ENCODE measurements around the gene AGBL5. TPM values are rescaled to one million over a fixed set of nuclear protein-coding genes. Genes with fewer than 3 reads are reported as not detected.

The AGBL5 gene
- total and polyA plus RNA-seq, 9 of the 15 experiments (the other 6 are each of a cell fraction or from before 2014, with no cell fraction given): 3.3 to 52.7 (median 26.2) TPM

GRCh38 chr2:27071990-27072830, 20.7 kb downstream of the AGBL5 start (continued):
- TF ChIP-seq COPS2 (conservative IDR thresholded peaks at IDR 0.05) (no peak), ARID2 (IDR thresholded peaks at IDR 0.05) (no peak), EGR1 (conservative IDR thresholded peaks at IDR 0.05) (peak; percentile 37), ZNF121 (CRISPR knock-in tag; conservative IDR thresholded peaks at IDR 0.05) (0 out of 2 replicates have a peak, but pooled peaks have one; percentile 6), FOXM1 (IDR thresholded peaks at IDR 0.05; ENCODE audit: low read depth) (no peak), FOXM1 (CRISPR knock-in tag; IDR thresholded peaks at IDR 0.05; ENCODE audit: low read depth) (no peak), PRMT5 (CRISPR knock-in tag; IDR thresholded peaks at IDR 0.05) (no peak), SIN3B (IDR thresholded peaks at IDR 0.05; ENCODE audit: low read depth) (no peak), DPF2 (IDR thresholded peaks at IDR 0.05) (peak; percentile 19; the same call in 1 of the 2 replicates), RAD51 (IDR thresholded peaks at IDR 0.05; ENCODE audit: borderline replicate concordance, low read depth) (no peak), PHB (CRISPR knock-in tag; IDR thresholded peaks at IDR 0.05) (no peak), HNRNPL (IDR thresholded peaks at IDR 0.05; ENCODE audit: low read depth, low read length) (no peak), NCOR1 (IDR thresholded peaks at IDR 0.05) (no peak), MEIS2 (IDR thresholded peaks at IDR 0.05; ENCODE audit: partially characterized antibody) (no peak), ZBED1 (IDR thresholded peaks at IDR 0.05) (no peak), SUPT5H (IDR thresholded peaks at IDR 0.05) (no peak), ZNF79 (CRISPR knock-in tag; IDR thresholded peaks at IDR 0.05; ENCODE audit: low read depth) (no peak)
- TF ChIP-seq, protein P1, sequence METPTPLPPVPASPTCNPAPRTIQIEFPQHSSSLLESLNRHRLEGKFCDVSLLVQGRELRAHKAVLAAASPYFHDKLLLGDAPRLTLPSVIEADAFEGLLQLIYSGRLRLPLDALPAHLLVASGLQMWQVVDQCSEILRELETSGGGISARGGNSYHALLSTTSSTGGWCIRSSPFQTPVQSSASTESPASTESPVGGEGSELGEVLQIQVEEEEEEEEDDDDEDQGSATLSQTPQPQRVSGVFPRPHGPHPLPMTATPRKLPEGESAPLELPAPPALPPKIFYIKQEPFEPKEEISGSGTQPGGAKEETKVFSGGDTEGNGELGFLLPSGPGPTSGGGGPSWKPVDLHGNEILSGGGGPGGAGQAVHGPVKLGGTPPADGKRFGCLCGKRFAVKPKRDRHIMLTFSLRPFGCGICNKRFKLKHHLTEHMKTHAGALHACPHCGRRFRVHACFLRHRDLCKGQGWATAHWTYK (CRISPR knock-in tag; IDR thresholded peaks at IDR 0.05): peak; percentile 11; the same call in 1 of the 2 replicates
- TF ChIP-seq, protein P2, sequence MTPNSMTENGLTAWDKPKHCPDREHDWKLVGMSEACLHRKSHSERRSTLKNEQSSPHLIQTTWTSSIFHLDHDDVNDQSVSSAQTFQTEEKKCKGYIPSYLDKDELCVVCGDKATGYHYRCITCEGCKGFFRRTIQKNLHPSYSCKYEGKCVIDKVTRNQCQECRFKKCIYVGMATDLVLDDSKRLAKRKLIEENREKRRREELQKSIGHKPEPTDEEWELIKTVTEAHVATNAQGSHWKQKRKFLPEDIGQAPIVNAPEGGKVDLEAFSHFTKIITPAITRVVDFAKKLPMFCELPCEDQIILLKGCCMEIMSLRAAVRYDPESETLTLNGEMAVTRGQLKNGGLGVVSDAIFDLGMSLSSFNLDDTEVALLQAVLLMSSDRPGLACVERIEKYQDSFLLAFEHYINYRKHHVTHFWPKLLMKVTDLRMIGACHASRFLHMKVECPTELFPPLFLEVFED (CRISPR knock-in tag; conservative IDR thresholded peaks at IDR 0.05): no peak
- TF ChIP-seq, protein P3, sequence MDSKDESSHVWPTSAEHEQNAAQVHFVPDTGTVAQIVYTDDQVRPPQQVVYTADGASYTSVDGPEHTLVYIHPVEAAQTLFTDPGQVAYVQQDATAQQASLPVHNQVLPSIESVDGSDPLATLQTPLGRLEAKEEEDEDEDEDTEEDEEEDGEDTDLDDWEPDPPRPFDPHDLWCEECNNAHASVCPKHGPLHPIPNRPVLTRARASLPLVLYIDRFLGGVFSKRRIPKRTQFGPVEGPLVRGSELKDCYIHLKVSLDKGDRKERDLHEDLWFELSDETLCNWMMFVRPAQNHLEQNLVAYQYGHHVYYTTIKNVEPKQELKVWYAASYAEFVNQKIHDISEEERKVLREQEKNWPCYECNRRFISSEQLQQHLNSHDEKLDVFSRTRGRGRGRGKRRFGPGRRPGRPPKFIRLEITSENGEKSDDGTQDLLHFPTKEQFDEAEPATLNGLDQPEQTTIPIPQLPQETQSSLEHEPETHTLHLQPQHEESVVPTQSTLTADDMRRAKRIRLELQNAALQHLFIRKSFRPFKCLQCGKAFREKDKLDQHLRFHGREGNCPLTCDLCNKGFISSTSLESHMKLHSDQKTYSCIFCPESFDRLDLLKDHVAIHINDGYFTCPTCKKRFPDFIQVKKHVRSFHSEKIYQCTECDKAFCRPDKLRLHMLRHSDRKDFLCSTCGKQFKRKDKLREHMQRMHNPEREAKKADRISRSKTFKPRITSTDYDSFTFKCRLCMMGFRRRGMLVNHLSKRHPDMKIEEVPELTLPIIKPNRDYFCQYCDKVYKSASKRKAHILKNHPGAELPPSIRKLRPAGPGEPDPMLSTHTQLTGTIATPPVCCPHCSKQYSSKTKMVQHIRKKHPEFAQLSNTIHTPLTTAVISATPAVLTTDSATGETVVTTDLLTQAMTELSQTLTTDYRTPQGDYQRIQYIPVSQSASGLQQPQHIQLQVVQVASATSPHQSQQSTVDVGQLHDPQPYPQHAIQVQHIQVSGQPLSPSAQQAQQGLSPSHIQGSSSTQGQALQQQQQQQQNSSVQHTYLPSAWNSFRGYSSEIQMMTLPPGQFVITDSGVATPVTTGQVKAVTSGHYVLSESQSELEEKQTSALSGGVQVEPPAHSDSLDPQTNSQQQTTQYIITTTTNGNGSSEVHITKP (IDR thresholded peaks at IDR 0.05; ENCODE audit: partially characterized antibody): no peak
- TF ChIP-seq, protein P4, sequence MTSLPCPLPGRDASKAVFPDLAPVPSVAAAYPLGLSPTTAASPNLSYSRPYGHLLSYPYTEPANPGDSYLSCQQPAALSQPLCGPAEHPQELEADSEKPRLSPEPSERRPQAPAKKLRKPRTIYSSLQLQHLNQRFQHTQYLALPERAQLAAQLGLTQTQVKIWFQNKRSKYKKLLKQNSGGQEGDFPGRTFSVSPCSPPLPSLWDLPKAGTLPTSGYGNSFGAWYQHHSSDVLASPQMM (CRISPR knock-in tag; IDR thresholded peaks at IDR 0.05): no peak
- TF ChIP-seq, protein P5, sequence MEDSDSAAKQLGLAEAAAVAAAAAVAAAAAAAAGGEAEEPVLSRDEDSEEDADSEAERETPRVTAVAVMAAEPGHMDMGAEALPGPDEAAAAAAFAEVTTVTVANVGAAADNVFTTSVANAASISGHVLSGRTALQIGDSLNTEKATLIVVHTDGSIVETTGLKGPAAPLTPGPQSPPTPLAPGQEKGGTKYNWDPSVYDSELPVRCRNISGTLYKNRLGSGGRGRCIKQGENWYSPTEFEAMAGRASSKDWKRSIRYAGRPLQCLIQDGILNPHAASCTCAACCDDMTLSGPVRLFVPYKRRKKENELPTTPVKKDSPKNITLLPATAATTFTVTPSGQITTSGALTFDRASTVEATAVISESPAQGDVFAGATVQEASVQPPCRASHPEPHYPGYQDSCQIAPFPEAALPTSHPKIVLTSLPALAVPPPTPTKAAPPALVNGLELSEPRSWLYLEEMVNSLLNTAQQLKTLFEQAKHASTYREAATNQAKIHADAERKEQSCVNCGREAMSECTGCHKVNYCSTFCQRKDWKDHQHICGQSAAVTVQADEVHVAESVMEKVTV (CRISPR knock-in tag; IDR thresholded peaks at IDR 0.05): no peak
